Spleen (tissue), 11 donors: ENCODE results near the gene HOXC5. TPM values are rescaled to one million over a fixed set of nuclear protein-coding genes. Genes with fewer than 3 reads are reported as not detected.

Experiments used
- DNase-seq: peaks from one replicate; pipeline ENCODE4 v3.0.0-alpha.2; 2020
- H3K27ac ChIP-seq, 8 donors: fragments of 200-600 bp; sonication (generic) in 7 of 8; 1 replicate in 4 of 8; 2 replicates in 4 of 8; pipeline versions ENCODE4 v1.5.0 to v1.8.0; 2016 to 2021; ENCODE audit warnings: inconsistent platforms in 4 of 8, mild to moderate bottlenecking in 4 of 8, moderate library complexity in 1 of 8
- H3K27me3 ChIP-seq, 7 donors: fragments of 200-600 bp; sonication (generic) in 6 of 7; replicated peaks in 1 of 7; 1 replicate in 4 of 7; 2 replicates in 3 of 7; pipeline versions ENCODE4 v1.5.0 to v1.8.0; 2016 to 2021; ENCODE audit warnings: inconsistent platforms in 3 of 7, mild to moderate bottlenecking in 1 of 7
- H3K36me3 ChIP-seq, 6 donors: fragments of 200-600 bp; sonication (generic) in 5 of 6; 1 replicate in 4 of 6; 2 replicates in 2 of 6; pipeline versions ENCODE4 v1.5.0 to v1.8.0; 2016 to 2021; ENCODE audit warnings: inconsistent platforms in 2 of 6
- H3K4me1 ChIP-seq, 6 donors: fragments of 200-600 bp; sonication (generic) in 5 of 6; 1 replicate in 3 of 6; 2 replicates in 3 of 6; pipeline versions ENCODE4 v1.5.0 to v1.8.0; 2016 to 2021; ENCODE audit warnings: inconsistent platforms in 3 of 6
- H3K4me3 ChIP-seq, 8 donors: fragments of 200-600 bp; sonication (generic) in 7 of 8; 1 replicate in 4 of 8; 2 replicates in 4 of 8; pipeline versions ENCODE4 v1.5.0 to v1.8.0; 2016 to 2021; ENCODE audit warnings: inconsistent platforms in 4 of 8, mild to moderate bottlenecking in 4 of 8, moderate library complexity in 2 of 8
- H3K9me3 ChIP-seq, 8 donors: fragments of 200-600 bp; sonication (generic) in 7 of 8; 1 replicate in 4 of 8; 2 replicates in 4 of 8; pipeline versions ENCODE4 v1.5.0 to v1.8.0; 2016 to 2021; ENCODE audit warnings: inconsistent platforms in 4 of 8
- CTCF ChIP-seq, 11 experiments: fragments of 200-600 bp in 7 of 11; fragments of 450-650 bp in 4 of 11; sonication (generic) in 4 of 11; IDR thresholded peaks in 8 of 11; conservative IDR thresholded peaks in 3 of 11; 1 replicate in 7 of 11; 2 replicates in 4 of 11; pipeline versions ENCODE4 v1.4.0 to v1.8.0; 2016 to 2021; ENCODE audit warnings: antibody characterized with exemption in 11 of 11, inconsistent platforms in 4 of 11, mild to moderate bottlenecking in 1 of 11
- POLR2A ChIP-seq, 3 donors: fragments of 450-650 bp; IDR thresholded peaks; one replicate each; pipeline ENCODE4 v1.5.1; 2017; ENCODE audit warnings: antibody characterized with exemption in 3 of 3, mild to moderate bottlenecking in 1 of 3
- POLR2AphosphoS5 ChIP-seq, 3 donors: sonication (generic); formaldehyde crosslinking; IDR thresholded peaks; one replicate each; pipeline ENCODE4 v1.5.1; 2017; ENCODE audit warnings: antibody characterized with exemption in 3 of 3
- WGBS, 5 donors: extraction: QIAGEN DNeasy Blood & Tissue Kit in 3 of 5; methylation state at CpG; one replicate each; pipeline versions ENCODE4 v1.1.5 to v1.1.7; 2013 to 2018; 5-methylcytosine and 5-hydroxymethylcytosine counted together
- intact Hi-C: fragments of 100-400 bp; cut with DNase I; formaldehyde crosslinking; loops from one replicate; pipeline ENCODE4 v1.15.0; 2023; ENCODE audit warnings: low total_unique reads
- polyA plus RNA-seq, 3 donors: library from polyadenylated mRNA; stranded (reverse); fragments of 200-250 nt; gene quantifications; one replicate each; pipeline ENCODE4 v1.2.1, GENCODE V29; 2013
- total RNA-seq, 7 donors: library from RNA; depleted of rRNA in 3 of 7; stranded (reverse); fragments of >200 nt in 3 of 7; fragmentation: NEBNext Ultra II Directional in 4 of 7; extraction: Animal tissue kit (Norgen Biotek cat#: 25700) in 4 of 7; gene quantifications; one replicate each; pipeline versions ENCODE4 v1.1.0 to v1.2.1, GENCODE V29; 2016 to 2021
- donor health status: healthy with polysubstance abuse.
- donor health status: DM: no; HTN: no; CAD: no; lungs with moderate emphysema.
- donor health status: DM: no; HTN: no; CAD: no.
- donor health status: Bipolar disorder and iron deficiency.
- donor health status: healthy.
- donor health status: DM: no; HTN: no; CAD: no.
- donor health status: DM: yes; HTN: yes; CAD: no.

HOXC5 gene
- total and polyA plus RNA-seq, 10 donors = 0.06 TPM; not detected in 9

GRCh38 chr12:54048406-54049093 lies 15.7 kb downstream of the HOXC5 start:
- no peaks in the 10 kb centered on the region for H3K9me3 ChIP-seq
- peaks cover 4 to 49% (median 28%) of the 10 kb centered on the region in 6 donors for H3K4me1 ChIP-seq
- TF ChIP-seq CTCF (IDR thresholded peaks at IDR 0.05 in 8 of 11, conservative IDR thresholded peaks at IDR 0.05 in 3 of 11) (no peak), POLR2AphosphoS5 (IDR thresholded peaks at IDR 0.05) (no peak), POLR2A (IDR thresholded peaks at IDR 0.05) (no peak)
- H3K27me3 ChIP-seq = peaks cover 7 to 100% (median 93%) of the 10 kb centered on the region in 7 donors
- no peak overlapping the region for H3K4me3 ChIP-seq
- WGBS, 5 donors = 47 to 61% (median 50%) methylated on average over 3 of the region's 3 CpGs
- DNase-seq = no peak
- H3K36me3 ChIP-seq = no peaks in the 10 kb centered on the region
- intact Hi-C loops = no loop called here
- no peak overlapping the region for H3K27ac ChIP-seq

- 40 to 61% (median 57%) methylated on average over 6 of the region's 6 CpGs for WGBS, 5 donors
- Histone ChIP-seq H3K27ac (no peak overlapping the region), H3K9me3 (no peaks in the 10 kb centered on the region), H3K27me3 (peaks cover 7 to 100% (median 90%) of the 10 kb centered on the region in 7 donors), H3K4me3 (no peak overlapping the region), H3K36me3 (no peaks in the 10 kb centered on the region), H3K4me1 (peaks cover 4 to 55% (median 31%) of the 10 kb centered on the region in 6 donors)
- intact Hi-C loops = no loop called here
- DNase-seq = no peak
- TF ChIP-seq POLR2A (IDR thresholded peaks at IDR 0.05) (no peak), CTCF (IDR thresholded peaks at IDR 0.05 in 8 of 11, conservative IDR thresholded peaks at IDR 0.05 in 3 of 11) (no peak), POLR2AphosphoS5 (IDR thresholded peaks at IDR 0.05) (no peak)
Observed at GRCh38 chr12:54049108-54049507, 16.3 kb downstream of the HOXC5 start.

- intact Hi-C loops = no loop called here
- H3K27ac ChIP-seq = no peak overlapping the region
- WGBS, 5 donors = 22 to 50% (median 32%) methylated on average over 2 of the region's 2 CpGs
- H3K27me3 ChIP-seq = peaks cover 7 to 100% (median 82%) of the 10 kb centered on the region in 7 donors
- H3K9me3 ChIP-seq = no peaks in the 10 kb centered on the region
- H3K4me1 ChIP-seq = peaks cover 4 to 64% (median 36%) of the 10 kb centered on the region in 6 donors
- no peak overlapping the region for H3K4me3 ChIP-seq
- DNase-seq = no peak
- no peak for TF ChIP-seq CTCF (IDR thresholded peaks at IDR 0.05 in 8 of 11, conservative IDR thresholded peaks at IDR 0.05 in 3 of 11)
- TF ChIP-seq POLR2A (IDR thresholded peaks at IDR 0.05) = no peak
- TF ChIP-seq POLR2AphosphoS5 (IDR thresholded peaks at IDR 0.05) = no peak
- H3K36me3 ChIP-seq = no peaks in the 10 kb centered on the region
Observed at GRCh38 chr12:54050482-54050810, 17.6 kb downstream of the HOXC5 start.

- H3K9me3 ChIP-seq = no peaks in the 10 kb centered on the region
- no peak overlapping the region for H3K27ac ChIP-seq
- peaks cover 4 to 64% (median 36%) of the 10 kb centered on the region in 6 donors for H3K4me1 ChIP-seq
- H3K4me3 ChIP-seq = no peak overlapping the region
- peak; percentile 63 for DNase-seq
- H3K27me3 ChIP-seq = peaks cover 7 to 100% (median 75%) of the 10 kb centered on the region in 7 donors
- no peaks in the 10 kb centered on the region for H3K36me3 ChIP-seq
- no peak for TF ChIP-seq POLR2AphosphoS5 (IDR thresholded peaks at IDR 0.05)
- no peak for TF ChIP-seq POLR2A (IDR thresholded peaks at IDR 0.05)
- no peak for TF ChIP-seq CTCF (IDR thresholded peaks at IDR 0.05 in 8 of 11, conservative IDR thresholded peaks at IDR 0.05 in 3 of 11)
- intact Hi-C loops = no loop called here
- 27 to 38% (median 37%) methylated on average over 12 of the region's 12 CpGs for WGBS, 5 donors
Observed at GRCh38 chr12:54051026-54051842, 18.4 kb downstream of the HOXC5 start.
